GM23338 (cell line): Measurements from ENCODE around the gene PPCDC.

Experiments
- CREB1 ChIP-seq: fragments of 250-450 bp; sonication (Bioruptor Pico); IDR thresholded peaks from 2 replicates; pipeline ENCODE4 v1.5.0; 2020; ENCODE audit warnings: low read depth, mild to moderate bottlenecking, moderate library complexity
- EZH2 ChIP-seq: fragments of 200-600 bp; sonication (generic); IDR thresholded peaks from one replicate; pipeline ENCODE4 v1.8.0; 2017; ENCODE audit warnings: antibody characterized with exemption, mild to moderate bottlenecking, low read depth; ENCODE audit not compliant: unreplicated experiment
- EZH2phosphoT487 ChIP-seq: fragments of 200-600 bp; sonication (generic); IDR thresholded peaks from one replicate; pipeline ENCODE4 v1.8.1; 2018; ENCODE audit warnings: antibody characterized with exemption; ENCODE audit not compliant: unreplicated experiment
- JUNB ChIP-seq: IDR thresholded peaks from one replicate; pipeline ENCODE4 v1.6.1; 2016; ENCODE audit warnings: antibody characterized with exemption; ENCODE audit not compliant: unreplicated experiment
- NANOG ChIP-seq: IDR thresholded peaks from 2 replicates; pipeline ENCODE4 v1.6.1; 2016; ENCODE audit warnings: antibody characterized with exemption, borderline replicate concordance
- POLR2AphosphoS5 ChIP-seq: IDR thresholded peaks from 2 replicates; pipeline ENCODE4 v1.6.1; 2016; ENCODE audit warnings: antibody characterized with exemption, low read depth
- STAT1 ChIP-seq: IDR thresholded peaks from one replicate; pipeline ENCODE4 v1.6.1; 2016; ENCODE audit warnings: antibody characterized with exemption; ENCODE audit not compliant: unreplicated experiment
- ZNF114 ChIP-seq: fragments of 250-450 bp; sonication (Bioruptor Pico); IDR thresholded peaks from 2 replicates; pipeline ENCODE4 v1.5.0; 2020; ENCODE audit warnings: mild to moderate bottlenecking, moderate library complexity
- ZNF331 ChIP-seq: fragments of 250-450 bp; sonication (Bioruptor Pico); IDR thresholded peaks from 2 replicates; pipeline ENCODE4 v1.5.0; 2020; ENCODE audit warnings: low read depth, mild to moderate bottlenecking, moderate library complexity
- TF ChIP-seq, protein P1 (sequence below), 2 experiments: fragments of 200-600 bp in 1 of 2; sonication (generic) in 1 of 2; conservative IDR thresholded peaks; 2 replicates each; pipeline versions ENCODE4 v1.5.1 to v1.6.1; 2016 to 2017; ENCODE audit warnings: antibody characterized with exemption in 2 of 2, low read depth in 2 of 2, mild to moderate bottlenecking in 2 of 2, moderate library complexity in 1 of 2
- TF ChIP-seq, protein P2 (sequence below): IDR thresholded peaks from one replicate; pipeline ENCODE4 v1.6.1; 2018; ENCODE audit warnings: antibody characterized with exemption; ENCODE audit not compliant: unreplicated experiment
- TF ChIP-seq, protein P3 (sequence below): IDR thresholded peaks from 2 replicates; pipeline ENCODE4 v1.6.1; 2016; ENCODE audit warnings: antibody characterized with exemption
- TF ChIP-seq, protein P4 (sequence below): fragments of 250-450 bp; sonication (Bioruptor Pico); IDR thresholded peaks from 2 replicates; pipeline ENCODE4 v1.5.0; 2020; ENCODE audit warnings: mild to moderate bottlenecking, moderate library complexity

DNA sequence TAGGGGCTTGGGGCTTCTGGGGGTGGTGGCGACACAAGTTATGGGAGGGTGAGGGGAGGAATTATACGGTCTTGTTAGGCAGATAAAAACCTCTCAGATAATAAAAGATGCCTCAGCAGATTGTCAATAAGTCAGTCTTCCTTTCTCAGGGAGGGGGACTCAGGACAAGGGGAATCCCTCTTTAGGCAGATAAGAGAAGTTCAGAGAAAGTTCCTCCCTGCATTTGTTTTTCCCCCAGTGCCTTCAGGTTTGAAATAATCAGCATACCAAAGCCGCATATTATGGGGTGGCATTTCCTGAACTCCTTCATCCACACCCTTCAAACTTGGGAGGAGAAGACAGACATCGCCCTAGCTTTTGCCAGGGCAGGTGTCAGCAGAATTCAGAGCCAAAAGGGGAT is 8.5 kb downstream of the PPCDC start:
- TF ChIP-seq, protein P1, sequence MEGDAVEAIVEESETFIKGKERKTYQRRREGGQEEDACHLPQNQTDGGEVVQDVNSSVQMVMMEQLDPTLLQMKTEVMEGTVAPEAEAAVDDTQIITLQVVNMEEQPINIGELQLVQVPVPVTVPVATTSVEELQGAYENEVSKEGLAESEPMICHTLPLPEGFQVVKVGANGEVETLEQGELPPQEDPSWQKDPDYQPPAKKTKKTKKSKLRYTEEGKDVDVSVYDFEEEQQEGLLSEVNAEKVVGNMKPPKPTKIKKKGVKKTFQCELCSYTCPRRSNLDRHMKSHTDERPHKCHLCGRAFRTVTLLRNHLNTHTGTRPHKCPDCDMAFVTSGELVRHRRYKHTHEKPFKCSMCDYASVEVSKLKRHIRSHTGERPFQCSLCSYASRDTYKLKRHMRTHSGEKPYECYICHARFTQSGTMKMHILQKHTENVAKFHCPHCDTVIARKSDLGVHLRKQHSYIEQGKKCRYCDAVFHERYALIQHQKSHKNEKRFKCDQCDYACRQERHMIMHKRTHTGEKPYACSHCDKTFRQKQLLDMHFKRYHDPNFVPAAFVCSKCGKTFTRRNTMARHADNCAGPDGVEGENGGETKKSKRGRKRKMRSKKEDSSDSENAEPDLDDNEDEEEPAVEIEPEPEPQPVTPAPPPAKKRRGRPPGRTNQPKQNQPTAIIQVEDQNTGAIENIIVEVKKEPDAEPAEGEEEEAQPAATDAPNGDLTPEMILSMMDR (conservative IDR thresholded peaks at IDR 0.05; ENCODE audit: low read depth in 2 of 2): no peak
- TF ChIP-seq EZH2 (no peak), EZH2phosphoT487 (no peak), JUNB (no peak), POLR2AphosphoS5 (no peak), ZNF331 (CRISPR knock-in tag) (no peak), CREB1 (CRISPR knock-in tag) (no peak), ZNF114 (CRISPR knock-in tag) (no peak), STAT1 (no peak), NANOG (no peak)
- TF ChIP-seq, protein P2, sequence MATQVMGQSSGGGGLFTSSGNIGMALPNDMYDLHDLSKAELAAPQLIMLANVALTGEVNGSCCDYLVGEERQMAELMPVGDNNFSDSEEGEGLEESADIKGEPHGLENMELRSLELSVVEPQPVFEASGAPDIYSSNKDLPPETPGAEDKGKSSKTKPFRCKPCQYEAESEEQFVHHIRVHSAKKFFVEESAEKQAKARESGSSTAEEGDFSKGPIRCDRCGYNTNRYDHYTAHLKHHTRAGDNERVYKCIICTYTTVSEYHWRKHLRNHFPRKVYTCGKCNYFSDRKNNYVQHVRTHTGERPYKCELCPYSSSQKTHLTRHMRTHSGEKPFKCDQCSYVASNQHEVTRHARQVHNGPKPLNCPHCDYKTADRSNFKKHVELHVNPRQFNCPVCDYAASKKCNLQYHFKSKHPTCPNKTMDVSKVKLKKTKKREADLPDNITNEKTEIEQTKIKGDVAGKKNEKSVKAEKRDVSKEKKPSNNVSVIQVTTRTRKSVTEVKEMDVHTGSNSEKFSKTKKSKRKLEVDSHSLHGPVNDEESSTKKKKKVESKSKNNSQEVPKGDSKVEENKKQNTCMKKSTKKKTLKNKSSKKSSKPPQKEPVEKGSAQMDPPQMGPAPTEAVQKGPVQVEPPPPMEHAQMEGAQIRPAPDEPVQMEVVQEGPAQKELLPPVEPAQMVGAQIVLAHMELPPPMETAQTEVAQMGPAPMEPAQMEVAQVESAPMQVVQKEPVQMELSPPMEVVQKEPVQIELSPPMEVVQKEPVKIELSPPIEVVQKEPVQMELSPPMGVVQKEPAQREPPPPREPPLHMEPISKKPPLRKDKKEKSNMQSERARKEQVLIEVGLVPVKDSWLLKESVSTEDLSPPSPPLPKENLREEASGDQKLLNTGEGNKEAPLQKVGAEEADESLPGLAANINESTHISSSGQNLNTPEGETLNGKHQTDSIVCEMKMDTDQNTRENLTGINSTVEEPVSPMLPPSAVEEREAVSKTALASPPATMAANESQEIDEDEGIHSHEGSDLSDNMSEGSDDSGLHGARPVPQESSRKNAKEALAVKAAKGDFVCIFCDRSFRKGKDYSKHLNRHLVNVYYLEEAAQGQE: no peak
- TF ChIP-seq, protein P3, sequence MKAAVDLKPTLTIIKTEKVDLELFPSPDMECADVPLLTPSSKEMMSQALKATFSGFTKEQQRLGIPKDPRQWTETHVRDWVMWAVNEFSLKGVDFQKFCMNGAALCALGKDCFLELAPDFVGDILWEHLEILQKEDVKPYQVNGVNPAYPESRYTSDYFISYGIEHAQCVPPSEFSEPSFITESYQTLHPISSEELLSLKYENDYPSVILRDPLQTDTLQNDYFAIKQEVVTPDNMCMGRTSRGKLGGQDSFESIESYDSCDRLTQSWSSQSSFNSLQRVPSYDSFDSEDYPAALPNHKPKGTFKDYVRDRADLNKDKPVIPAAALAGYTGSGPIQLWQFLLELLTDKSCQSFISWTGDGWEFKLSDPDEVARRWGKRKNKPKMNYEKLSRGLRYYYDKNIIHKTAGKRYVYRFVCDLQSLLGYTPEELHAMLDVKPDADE: no peak
- TF ChIP-seq, protein P4, sequence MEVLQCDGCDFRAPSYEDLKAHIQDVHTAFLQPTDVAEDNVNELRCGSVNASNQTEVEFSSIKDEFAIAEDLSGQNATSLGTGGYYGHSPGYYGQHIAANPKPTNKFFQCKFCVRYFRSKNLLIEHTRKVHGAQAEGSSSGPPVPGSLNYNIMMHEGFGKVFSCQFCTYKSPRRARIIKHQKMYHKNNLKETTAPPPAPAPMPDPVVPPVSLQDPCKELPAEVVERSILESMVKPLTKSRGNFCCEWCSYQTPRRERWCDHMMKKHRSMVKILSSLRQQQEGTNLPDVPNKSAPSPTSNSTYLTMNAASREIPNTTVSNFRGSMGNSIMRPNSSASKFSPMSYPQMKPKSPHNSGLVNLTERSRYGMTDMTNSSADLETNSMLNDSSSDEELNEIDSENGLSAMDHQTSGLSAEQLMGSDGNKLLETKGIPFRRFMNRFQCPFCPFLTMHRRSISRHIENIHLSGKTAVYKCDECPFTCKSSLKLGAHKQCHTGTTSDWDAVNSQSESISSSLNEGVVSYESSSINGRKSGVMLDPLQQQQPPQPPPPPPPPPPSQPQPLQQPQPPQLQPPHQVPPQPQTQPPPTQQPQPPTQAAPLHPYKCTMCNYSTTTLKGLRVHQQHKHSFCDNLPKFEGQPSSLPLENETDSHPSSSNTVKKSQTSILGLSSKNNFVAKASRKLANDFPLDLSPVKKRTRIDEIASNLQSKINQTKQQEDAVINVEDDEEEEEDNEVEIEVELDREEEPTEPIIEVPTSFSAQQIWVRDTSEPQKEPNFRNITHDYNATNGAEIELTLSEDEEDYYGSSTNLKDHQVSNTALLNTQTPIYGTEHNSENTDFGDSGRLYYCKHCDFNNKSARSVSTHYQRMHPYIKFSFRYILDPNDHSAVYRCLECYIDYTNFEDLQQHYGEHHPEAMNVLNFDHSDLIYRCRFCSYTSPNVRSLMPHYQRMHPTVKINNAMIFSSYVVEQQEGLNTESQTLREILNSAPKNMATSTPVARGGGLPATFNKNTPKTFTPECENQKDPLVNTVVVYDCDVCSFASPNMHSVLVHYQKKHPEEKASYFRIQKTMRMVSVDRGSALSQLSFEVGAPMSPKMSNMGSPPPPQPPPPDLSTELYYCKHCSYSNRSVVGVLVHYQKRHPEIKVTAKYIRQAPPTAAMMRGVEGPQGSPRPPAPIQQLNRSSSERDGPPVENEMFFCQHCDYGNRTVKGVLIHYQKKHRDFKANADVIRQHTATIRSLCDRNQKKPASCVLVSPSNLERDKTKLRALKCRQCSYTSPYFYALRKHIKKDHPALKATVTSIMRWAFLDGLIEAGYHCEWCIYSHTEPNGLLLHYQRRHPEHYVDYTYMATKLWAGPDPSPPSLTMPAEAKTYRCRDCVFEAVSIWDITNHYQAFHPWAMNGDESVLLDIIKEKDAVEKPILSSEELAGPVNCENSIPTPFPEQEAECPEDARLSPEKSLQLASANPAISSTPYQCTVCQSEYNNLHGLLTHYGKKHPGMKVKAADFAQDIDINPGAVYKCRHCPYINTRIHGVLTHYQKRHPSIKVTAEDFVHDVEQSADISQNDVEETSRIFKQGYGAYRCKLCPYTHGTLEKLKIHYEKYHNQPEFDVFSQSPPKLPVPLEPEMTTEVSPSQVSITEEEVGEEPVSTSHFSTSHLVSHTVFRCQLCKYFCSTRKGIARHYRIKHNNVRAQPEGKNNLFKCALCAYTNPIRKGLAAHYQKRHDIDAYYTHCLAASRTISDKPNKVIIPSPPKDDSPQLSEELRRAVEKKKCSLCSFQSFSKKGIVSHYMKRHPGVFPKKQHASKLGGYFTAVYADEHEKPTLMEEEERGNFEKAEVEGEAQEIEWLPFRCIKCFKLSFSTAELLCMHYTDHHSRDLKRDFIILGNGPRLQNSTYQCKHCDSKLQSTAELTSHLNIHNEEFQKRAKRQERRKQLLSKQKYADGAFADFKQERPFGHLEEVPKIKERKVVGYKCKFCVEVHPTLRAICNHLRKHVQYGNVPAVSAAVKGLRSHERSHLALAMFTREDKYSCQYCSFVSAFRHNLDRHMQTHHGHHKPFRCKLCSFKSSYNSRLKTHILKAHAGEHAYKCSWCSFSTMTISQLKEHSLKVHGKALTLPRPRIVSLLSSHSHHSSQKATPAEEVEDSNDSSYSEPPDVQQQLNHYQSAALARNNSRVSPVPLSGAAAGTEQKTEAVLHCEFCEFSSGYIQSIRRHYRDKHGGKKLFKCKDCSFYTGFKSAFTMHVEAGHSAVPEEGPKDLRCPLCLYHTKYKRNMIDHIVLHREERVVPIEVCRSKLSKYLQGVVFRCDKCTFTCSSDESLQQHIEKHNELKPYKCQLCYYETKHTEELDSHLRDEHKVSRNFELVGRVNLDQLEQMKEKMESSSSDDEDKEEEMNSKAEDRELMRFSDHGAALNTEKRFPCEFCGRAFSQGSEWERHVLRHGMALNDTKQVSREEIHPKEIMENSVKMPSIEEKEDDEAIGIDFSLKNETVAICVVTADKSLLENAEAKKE (CRISPR knock-in tag): no peak
